SK-N-SH treated with all-trans-retinoic acid at 6 μM for 48 hours (cell line): Measurements from ENCODE around the gene PTPRD.

Source experiments
- ARNTL ChIP-seq: fragments of 450-650 bp; formaldehyde crosslinking; IDR thresholded peaks from 2 replicates; pipeline ENCODE4 v1.5.0; 2020; ENCODE audit warnings: low read depth, mild to moderate bottlenecking, moderate library complexity, borderline replicate concordance
- PATZ1 ChIP-seq: fragments of 250-450 bp; sonication (Bioruptor Pico); IDR thresholded peaks from 2 replicates; pipeline ENCODE4 v1.8.0; 2020; ENCODE audit warnings: mild to moderate bottlenecking, moderate library complexity, borderline replicate concordance
- ZC3H10 ChIP-seq: fragments of 250-450 bp; sonication (Bioruptor Pico); IDR thresholded peaks from 2 replicates; pipeline ENCODE4 v1.5.1; 2021; ENCODE audit warnings: mild to moderate bottlenecking, moderate library complexity

GRCh38 chr9:8685825-8686224 lies 1927.0 kb downstream of the PTPRD start:
- TF ChIP-seq ZC3H10 (CRISPR knock-in tag), result no peak
- no peak for TF ChIP-seq PATZ1 (CRISPR knock-in tag)
- no peak for TF ChIP-seq ARNTL (CRISPR knock-in tag)
